A673 (cell line): ENCODE data around the gene LINC01488.

Source experiments
- CTCF ChIP-seq: fragments of 300-800, 200-600 bp; sonication (generic); conservative IDR thresholded peaks from 2 replicates; pipeline ENCODE4 v1.5.1; 2017; ENCODE audit warnings: low read depth, mild to moderate bottlenecking, antibody characterized with exemption, low read length, moderate library complexity, mixed read lengths
- EZH2 ChIP-seq: fragments of 200-600 bp; sonication (generic); IDR thresholded peaks from 2 replicates; pipeline ENCODE4 v1.6.1; 2017; ENCODE audit warnings: borderline replicate concordance, low read depth, mild to moderate bottlenecking, mixed read lengths, antibody characterized with exemption, low read length; ENCODE audit not compliant: poor library complexity, severe bottlenecking

GRCh38 chr11:69481393-69481844 is at the start of gene LINC01488:
- no peak for TF ChIP-seq CTCF
- no peak for TF ChIP-seq EZH2
